DND-41 (cell line): ENCODE data around the gene TMEM266.

Experiments used
- EZH2 ChIP-seq: IDR thresholded peaks from 3 replicates; pipeline ENCODE4 v1.6.1; 2012; ENCODE audit warnings: borderline replicate concordance, low read depth, mild to moderate bottlenecking, moderate library complexity, low read length, inconsistent platforms; ENCODE audit not compliant: severe bottlenecking
- TF ChIP-seq, protein P1 (sequence below): IDR thresholded peaks from 2 replicates; pipeline ENCODE4 v1.5.1; 2012; ENCODE audit warnings: borderline replicate concordance, low read length, moderate library complexity, mild to moderate bottlenecking; ENCODE audit not compliant: poor library complexity, severe bottlenecking; ENCODE audit errors: extremely low read depth

DNA sequence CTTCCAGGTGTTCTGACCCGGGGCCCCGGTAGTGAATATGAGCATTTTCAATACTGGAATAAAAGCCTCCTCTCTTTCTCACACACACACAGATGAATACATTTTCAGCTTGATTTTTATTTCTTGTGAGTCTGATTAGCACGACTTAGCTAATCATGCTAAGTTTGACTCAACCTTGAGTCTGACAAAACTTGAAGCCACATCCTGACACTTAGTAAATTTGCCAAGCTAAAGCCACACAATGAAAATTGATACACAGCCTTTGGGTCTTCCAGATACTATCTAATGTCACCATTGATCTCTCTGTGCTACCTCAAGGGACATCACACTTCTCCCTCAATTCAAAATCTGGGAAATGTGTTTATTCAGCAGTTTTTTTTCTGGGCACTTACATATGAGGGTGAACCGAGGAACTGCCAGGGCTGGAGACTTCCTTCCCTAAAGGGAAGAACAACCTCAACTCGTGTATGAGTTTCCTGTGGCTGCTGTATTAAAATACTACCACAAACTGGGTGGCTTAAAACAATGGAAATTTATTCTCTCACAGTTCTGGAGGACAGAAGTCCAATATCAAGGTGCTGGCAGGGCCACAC is 18.6 kb downstream of the TMEM266 start:
- TF ChIP-seq, protein P1, sequence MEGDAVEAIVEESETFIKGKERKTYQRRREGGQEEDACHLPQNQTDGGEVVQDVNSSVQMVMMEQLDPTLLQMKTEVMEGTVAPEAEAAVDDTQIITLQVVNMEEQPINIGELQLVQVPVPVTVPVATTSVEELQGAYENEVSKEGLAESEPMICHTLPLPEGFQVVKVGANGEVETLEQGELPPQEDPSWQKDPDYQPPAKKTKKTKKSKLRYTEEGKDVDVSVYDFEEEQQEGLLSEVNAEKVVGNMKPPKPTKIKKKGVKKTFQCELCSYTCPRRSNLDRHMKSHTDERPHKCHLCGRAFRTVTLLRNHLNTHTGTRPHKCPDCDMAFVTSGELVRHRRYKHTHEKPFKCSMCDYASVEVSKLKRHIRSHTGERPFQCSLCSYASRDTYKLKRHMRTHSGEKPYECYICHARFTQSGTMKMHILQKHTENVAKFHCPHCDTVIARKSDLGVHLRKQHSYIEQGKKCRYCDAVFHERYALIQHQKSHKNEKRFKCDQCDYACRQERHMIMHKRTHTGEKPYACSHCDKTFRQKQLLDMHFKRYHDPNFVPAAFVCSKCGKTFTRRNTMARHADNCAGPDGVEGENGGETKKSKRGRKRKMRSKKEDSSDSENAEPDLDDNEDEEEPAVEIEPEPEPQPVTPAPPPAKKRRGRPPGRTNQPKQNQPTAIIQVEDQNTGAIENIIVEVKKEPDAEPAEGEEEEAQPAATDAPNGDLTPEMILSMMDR, result no peak
- no peak for TF ChIP-seq EZH2
